ENCODE data around the gene CDK5RAP3. TPM values are rescaled to one million over a fixed set of nuclear protein-coding genes. Genes with fewer than 3 reads are reported as not detected.

CDK5RAP3 gene
- total and polyA plus RNA-seq, 2 of the 13 experiments (the other 11 are each of a cell fraction or from before 2014, with no cell fraction given) = 128 to 154 TPM

DNA sequence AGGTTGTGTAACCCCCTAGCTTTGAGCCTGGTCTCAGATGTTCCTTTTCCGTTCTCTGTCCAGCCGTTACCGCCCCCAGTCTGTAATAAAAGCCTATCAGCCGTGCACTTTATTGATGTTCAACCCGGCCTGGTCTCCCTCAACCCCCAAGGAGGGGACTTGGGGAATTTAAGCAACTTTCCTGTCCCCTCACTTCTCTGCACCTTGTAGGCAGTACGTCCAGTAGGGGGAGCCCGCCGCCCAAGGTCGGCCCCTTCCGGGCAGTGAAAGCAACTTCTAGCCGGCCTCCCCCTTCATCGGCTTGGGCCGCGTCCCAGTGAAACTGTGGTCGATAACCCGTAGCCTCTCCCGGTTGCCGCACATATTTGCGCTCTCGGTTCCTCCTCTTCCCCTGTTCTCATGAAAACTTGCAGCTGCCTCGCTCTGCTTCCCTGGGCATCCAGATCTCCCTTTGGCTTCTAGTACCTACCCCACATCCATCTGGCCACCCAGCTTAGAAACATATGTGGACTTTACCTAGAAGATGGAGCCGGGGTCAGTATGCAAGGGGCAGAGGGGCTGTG lies 21.6 kb upstream of the CDK5RAP3 start (continued):
- no peak for TF ChIP-seq AKNA (CRISPR knock-in tag; IDR thresholded peaks at IDR 0.05; ENCODE audit: borderline replicate concordance)
- peak; percentile 43 for TF ChIP-seq POLR2G (IDR thresholded peaks at IDR 0.05; ENCODE audit: low read depth, low read length)
- TF ChIP-seq SP4 (CRISPR knock-in tag; IDR thresholded peaks at IDR 0.05) = peak; percentile 80
- no peak for TF ChIP-seq ZNF615 (CRISPR knock-in tag; IDR thresholded peaks at IDR 0.05; ENCODE audit: borderline replicate concordance)
- no peak for TF ChIP-seq MNT (IDR thresholded peaks at IDR 0.05)
- peak; percentile 61; the same call in 1 of the 3 replicates for TF ChIP-seq MXI1 (IDR thresholded peaks at IDR 0.05; ENCODE audit: borderline replicate concordance, low read depth, low read length)
- no peak for TF ChIP-seq NCOA5 (CRISPR knock-in tag; IDR thresholded peaks at IDR 0.05)
- peak; percentile 78 for TF ChIP-seq ELF1 (CRISPR knock-in tag; IDR thresholded peaks at IDR 0.05)
- TF ChIP-seq RELA (CRISPR knock-in tag; IDR thresholded peaks at IDR 0.05) = no peak; the same call in 1 of the 2 replicates
- TF ChIP-seq, protein P1, sequence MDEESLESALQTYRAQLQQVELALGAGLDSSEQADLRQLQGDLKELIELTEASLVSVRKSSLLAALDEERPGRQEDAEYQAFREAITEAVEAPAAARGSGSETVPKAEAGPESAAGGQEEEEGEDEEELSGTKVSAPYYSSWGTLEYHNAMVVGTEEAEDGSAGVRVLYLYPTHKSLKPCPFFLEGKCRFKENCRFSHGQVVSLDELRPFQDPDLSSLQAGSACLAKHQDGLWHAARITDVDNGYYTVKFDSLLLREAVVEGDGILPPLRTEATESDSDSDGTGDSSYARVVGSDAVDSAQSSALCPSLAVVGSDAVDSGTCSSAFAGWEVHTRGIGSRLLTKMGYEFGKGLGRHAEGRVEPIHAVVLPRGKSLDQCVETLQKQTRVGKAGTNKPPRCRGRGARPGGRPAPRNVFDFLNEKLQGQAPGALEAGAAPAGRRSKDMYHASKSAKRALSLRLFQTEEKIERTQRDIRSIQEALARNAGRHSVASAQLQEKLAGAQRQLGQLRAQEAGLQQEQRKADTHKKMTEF (CRISPR knock-in tag; IDR thresholded peaks at IDR 0.05) = peak; percentile 65
- peak; percentile 86 for TF ChIP-seq ZSCAN25 (CRISPR knock-in tag; IDR thresholded peaks at IDR 0.05)
- 0 out of 2 replicates have a peak, but pooled peaks have one; percentile 27 for TF ChIP-seq ZNF451 (CRISPR knock-in tag; IDR thresholded peaks at IDR 0.05)
- TF ChIP-seq MEF2D (CRISPR knock-in tag; IDR thresholded peaks at IDR 0.05) = no peak; the same call in 1 of the 2 replicates
- TF ChIP-seq, protein P2, sequence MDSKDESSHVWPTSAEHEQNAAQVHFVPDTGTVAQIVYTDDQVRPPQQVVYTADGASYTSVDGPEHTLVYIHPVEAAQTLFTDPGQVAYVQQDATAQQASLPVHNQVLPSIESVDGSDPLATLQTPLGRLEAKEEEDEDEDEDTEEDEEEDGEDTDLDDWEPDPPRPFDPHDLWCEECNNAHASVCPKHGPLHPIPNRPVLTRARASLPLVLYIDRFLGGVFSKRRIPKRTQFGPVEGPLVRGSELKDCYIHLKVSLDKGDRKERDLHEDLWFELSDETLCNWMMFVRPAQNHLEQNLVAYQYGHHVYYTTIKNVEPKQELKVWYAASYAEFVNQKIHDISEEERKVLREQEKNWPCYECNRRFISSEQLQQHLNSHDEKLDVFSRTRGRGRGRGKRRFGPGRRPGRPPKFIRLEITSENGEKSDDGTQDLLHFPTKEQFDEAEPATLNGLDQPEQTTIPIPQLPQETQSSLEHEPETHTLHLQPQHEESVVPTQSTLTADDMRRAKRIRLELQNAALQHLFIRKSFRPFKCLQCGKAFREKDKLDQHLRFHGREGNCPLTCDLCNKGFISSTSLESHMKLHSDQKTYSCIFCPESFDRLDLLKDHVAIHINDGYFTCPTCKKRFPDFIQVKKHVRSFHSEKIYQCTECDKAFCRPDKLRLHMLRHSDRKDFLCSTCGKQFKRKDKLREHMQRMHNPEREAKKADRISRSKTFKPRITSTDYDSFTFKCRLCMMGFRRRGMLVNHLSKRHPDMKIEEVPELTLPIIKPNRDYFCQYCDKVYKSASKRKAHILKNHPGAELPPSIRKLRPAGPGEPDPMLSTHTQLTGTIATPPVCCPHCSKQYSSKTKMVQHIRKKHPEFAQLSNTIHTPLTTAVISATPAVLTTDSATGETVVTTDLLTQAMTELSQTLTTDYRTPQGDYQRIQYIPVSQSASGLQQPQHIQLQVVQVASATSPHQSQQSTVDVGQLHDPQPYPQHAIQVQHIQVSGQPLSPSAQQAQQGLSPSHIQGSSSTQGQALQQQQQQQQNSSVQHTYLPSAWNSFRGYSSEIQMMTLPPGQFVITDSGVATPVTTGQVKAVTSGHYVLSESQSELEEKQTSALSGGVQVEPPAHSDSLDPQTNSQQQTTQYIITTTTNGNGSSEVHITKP (CRISPR knock-in tag; IDR thresholded peaks at IDR 0.05; ENCODE audit: low read depth) = peak; percentile 36; the same call in 1 of the 2 replicates
- TF ChIP-seq PRDM4 (CRISPR knock-in tag; IDR thresholded peaks at IDR 0.05; ENCODE audit: borderline replicate concordance) = no peak
